ENCODE data around the gene ACAN.

ACAN gene

GRCh38 chr15:88872106-88872505 lies 68.9 kb downstream of the ACAN start:
- in situ Hi-C loops (cut with MboI; ENCODE audit: low sequenced_read_pairs, unreplicated experiment), result no loop called here
- no peak for DNase-seq (ENCODE audit: low spot score)
- TF ChIP-seq, protein P1, sequence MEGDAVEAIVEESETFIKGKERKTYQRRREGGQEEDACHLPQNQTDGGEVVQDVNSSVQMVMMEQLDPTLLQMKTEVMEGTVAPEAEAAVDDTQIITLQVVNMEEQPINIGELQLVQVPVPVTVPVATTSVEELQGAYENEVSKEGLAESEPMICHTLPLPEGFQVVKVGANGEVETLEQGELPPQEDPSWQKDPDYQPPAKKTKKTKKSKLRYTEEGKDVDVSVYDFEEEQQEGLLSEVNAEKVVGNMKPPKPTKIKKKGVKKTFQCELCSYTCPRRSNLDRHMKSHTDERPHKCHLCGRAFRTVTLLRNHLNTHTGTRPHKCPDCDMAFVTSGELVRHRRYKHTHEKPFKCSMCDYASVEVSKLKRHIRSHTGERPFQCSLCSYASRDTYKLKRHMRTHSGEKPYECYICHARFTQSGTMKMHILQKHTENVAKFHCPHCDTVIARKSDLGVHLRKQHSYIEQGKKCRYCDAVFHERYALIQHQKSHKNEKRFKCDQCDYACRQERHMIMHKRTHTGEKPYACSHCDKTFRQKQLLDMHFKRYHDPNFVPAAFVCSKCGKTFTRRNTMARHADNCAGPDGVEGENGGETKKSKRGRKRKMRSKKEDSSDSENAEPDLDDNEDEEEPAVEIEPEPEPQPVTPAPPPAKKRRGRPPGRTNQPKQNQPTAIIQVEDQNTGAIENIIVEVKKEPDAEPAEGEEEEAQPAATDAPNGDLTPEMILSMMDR (IDR thresholded peaks at IDR 0.05; ENCODE audit: borderline replicate concordance, control extremely low read depth, extremely low read depth, insufficient read depth, missing control alignments), result no peak

GRCh38 chr15:88872706-88873105 lies 69.5 kb downstream of the ACAN start:
- DNase-seq (ENCODE audit: low spot score), result no peak
- TF ChIP-seq, protein P1 (IDR thresholded peaks at IDR 0.05; ENCODE audit: borderline replicate concordance, control extremely low read depth, extremely low read depth, insufficient read depth, missing control alignments), result no peak
- in situ Hi-C loops (cut with MboI; ENCODE audit: low sequenced_read_pairs, unreplicated experiment), result no loop called here

GRCh38 chr15:88873786-88874185 lies 70.5 kb downstream of the ACAN start:
- DNase-seq (ENCODE audit: low spot score), result no peak
- in situ Hi-C loops (cut with MboI; ENCODE audit: low sequenced_read_pairs, unreplicated experiment), result no loop called here
- TF ChIP-seq, protein P1 (IDR thresholded peaks at IDR 0.05; ENCODE audit: borderline replicate concordance, control extremely low read depth, extremely low read depth, insufficient read depth, missing control alignments), result no peak

DNA sequence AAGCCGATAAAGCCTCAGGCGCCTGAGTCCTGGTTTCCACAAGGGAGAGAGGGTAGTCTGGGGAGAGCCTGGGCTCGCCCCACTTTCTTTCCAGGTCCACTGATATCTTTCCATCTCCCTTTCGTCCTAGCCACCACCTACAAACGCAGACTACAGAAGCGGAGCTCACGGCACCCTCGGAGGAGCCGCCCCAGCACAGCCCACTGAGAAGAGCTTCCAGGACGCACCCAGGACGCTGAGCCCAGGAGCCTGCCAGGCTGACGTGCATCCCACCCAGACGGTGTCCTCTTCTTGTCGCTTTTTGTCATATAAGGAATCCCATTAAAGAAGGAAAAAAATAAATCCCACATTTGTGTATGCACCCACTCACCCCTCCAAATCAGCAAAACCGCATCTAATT lies 71.0 kb downstream of the ACAN start:
- in situ Hi-C loops (cut with MboI; ENCODE audit: low sequenced_read_pairs, unreplicated experiment), result no loop called here
- no peak for DNase-seq (ENCODE audit: low spot score)

DNA sequence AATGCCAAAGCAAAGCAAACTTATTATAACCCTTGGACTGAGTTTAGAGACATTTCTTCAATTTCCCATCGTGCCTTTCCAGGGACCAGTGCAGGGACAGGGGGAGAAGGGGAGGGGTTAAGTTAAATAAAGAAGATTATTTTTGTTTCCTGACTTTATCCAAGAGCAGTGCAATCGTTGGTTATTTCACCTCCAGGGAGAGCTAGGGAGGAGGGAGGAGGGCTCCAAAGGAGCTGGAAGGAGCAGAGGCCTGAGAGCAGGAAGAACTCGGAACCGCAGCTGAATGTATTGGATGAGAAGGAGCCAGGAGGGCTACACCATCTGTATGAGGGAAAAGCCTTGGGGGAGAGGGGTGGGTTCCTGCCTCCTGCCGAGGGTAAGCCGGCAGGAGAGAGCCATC lies 71.4 kb downstream of the ACAN start:
- no peak for DNase-seq (ENCODE audit: low spot score)
- in situ Hi-C loops (cut with MboI; ENCODE audit: low sequenced_read_pairs, unreplicated experiment), result no loop called here
- TF ChIP-seq, protein P1 (IDR thresholded peaks at IDR 0.05; ENCODE audit: borderline replicate concordance, control extremely low read depth, extremely low read depth, insufficient read depth, missing control alignments), result no peak

More for the DNA sequence above, 71.0 kb downstream of the ACAN start:
- TF ChIP-seq, protein P1 (IDR thresholded peaks at IDR 0.05; ENCODE audit: borderline replicate concordance, control extremely low read depth, extremely low read depth, insufficient read depth, missing control alignments), result no peak

DNA sequence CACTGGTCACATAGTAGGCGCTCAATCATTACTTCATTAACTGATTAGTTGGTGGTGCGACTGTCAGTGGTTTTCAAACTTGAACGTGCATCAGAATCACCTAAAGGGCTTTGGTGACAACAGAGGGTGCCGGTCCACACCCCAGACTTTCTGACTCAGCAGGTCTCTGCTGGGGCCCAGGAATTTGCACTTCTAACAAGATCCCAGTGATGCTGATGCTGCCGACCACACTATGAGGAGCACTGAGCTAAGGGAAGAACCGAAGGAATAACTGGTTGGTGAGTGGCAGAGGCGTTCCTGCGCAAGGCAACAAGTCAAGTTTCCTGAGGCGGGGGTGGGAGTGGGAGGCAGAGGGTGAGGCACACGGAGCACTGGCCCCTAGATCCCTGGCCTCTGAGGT lies 73.3 kb downstream of the ACAN start:
- TF ChIP-seq, protein P1 (IDR thresholded peaks at IDR 0.05; ENCODE audit: borderline replicate concordance, control extremely low read depth, extremely low read depth, insufficient read depth, missing control alignments), result no peak
- in situ Hi-C loops (cut with MboI; ENCODE audit: low sequenced_read_pairs, unreplicated experiment), result no loop called here
- no peak for DNase-seq (ENCODE audit: low spot score)

- in situ Hi-C loops (cut with MboI; ENCODE audit: low sequenced_read_pairs, unreplicated experiment), result no loop called here
- TF ChIP-seq, protein P1 (IDR thresholded peaks at IDR 0.05; ENCODE audit: borderline replicate concordance, control extremely low read depth, extremely low read depth, insufficient read depth, missing control alignments), result no peak
- DNase-seq (ENCODE audit: low spot score), result no peak
Measured at GRCh38 chr15:88877415-88877814, 74.2 kb downstream of the ACAN start.
